ENCODE results near the gene FTMT. TPM values are rescaled to one million over a fixed set of nuclear protein-coding genes. Genes with fewer than 3 reads are reported as not detected.

The FTMT gene
- total and polyA plus RNA-seq, 9 of the 15 experiments (the other 6 are each of a cell fraction or from before 2014, with no cell fraction given) = not detected

DNA sequence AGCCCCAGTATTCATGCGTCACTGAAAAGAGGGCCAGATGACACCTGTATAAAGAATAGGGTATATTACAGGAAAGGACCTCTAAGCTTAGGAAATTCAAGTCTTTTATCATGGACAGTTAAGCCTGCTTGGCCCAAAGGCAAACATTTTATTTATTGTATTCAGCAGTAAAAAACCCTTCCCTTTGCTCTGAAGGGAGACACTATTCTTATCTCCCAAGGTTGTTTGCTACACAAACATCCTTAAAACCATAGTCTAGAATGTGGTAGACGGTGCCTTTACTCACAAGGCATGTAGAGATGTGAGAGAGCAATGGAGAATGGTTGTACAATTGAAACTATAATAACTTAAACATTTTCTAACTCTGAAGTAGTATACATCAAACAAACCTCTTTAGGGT is 33.9 kb downstream of the FTMT start (continued):
- TF ChIP-seq RAD51 (IDR thresholded peaks at IDR 0.05; ENCODE audit: borderline replicate concordance, low read depth) = no peak
- TF ChIP-seq MAFF (IDR thresholded peaks at IDR 0.05; ENCODE audit: low read length) = no peak
- no peak for TF ChIP-seq EP300 (IDR thresholded peaks at IDR 0.05; ENCODE audit: low read length)
- TF ChIP-seq ZNF282 (CRISPR knock-in tag; IDR thresholded peaks at IDR 0.05) = no peak
- TF ChIP-seq POLR3G (IDR thresholded peaks at IDR 0.05; ENCODE audit: extremely low read depth, insufficient read length, insufficient replicate concordance) = no peak
- TF ChIP-seq ZNF311 (CRISPR knock-in tag; IDR thresholded peaks at IDR 0.05) = no peak

DNA sequence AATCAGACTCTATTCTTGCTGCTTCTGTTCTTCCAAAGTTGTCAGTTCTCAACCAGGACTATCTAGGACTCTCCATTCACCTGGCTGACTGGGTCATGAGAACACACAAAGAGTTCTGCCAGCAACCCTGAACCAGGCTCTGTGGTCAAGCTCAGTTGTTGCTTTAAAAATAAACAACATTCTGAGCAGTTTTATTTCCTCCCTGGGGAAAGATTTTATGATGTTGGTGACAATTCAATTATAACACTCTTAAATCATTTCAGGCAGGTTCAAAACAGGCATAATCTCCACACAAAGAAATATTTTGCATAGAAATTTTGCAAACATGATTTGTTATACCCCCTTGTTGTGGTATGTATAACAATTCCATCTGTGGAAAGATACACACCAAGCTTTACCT is 36.0 kb downstream of the FTMT start:
- no peak overlapping the region for H3K27ac ChIP-seq (ENCODE audit: extremely low read depth, low read depth, low read length)
- no peaks in the 10 kb centered on the region for H3K79me2 ChIP-seq (ENCODE audit: control insufficient read depth, insufficient read depth, low read length)
- in situ Hi-C loops (cut with MboI) (no loop called here), intact Hi-C loops (cut with micrococcal nuclease) (no loop called here)
- ChIA-PET POLR2A (no interaction called here), CTCF (ENCODE audit: low intra/inter-chr PET ratio) (no interaction called here)
- no peak overlapping the region for H3K4me3 ChIP-seq
- no peak overlapping the region for H2AFZ ChIP-seq (ENCODE audit: low read depth, low read length)
- no peaks in the 10 kb centered on the region for H3K36me3 ChIP-seq (ENCODE audit: control insufficient read depth, insufficient read depth, low read length)
- no peaks in the 10 kb centered on the region for H4K20me1 ChIP-seq (replicated peaks; ENCODE audit: control insufficient read depth, insufficient read depth, low read length)
- ATAC-seq (no peak), DNase-seq (ENCODE audit: extremely low read depth in 1 of 4, low spot score in 3 of 4) (no peak), FAIRE-seq (no peak)
- H3K9ac ChIP-seq (ENCODE audit: insufficient read depth in 1 of 2, low read depth in 2 of 2, low read length in 2 of 2) = no peak overlapping the region
- no peaks in the 10 kb centered on the region for H3K4me1 ChIP-seq (replicated peaks in 1 of 2; ENCODE audit: control insufficient read depth in 2 of 2, insufficient read depth in 2 of 2, low read length in 2 of 2)
- no TSS peak for BruUV-seq (replicated peaks)
- no peaks in the 10 kb centered on the region for H3K27me3 ChIP-seq (ENCODE audit: control insufficient read depth in 2 of 2, insufficient read depth in 2 of 2, low read length in 2 of 2)
- no peak overlapping the region for H3K4me2 ChIP-seq (ENCODE audit: insufficient read depth, low read length)
- H3K9me3 ChIP-seq (replicated peaks; ENCODE audit: control insufficient read depth, insufficient read depth, low read depth, low read length) = no peaks in the 10 kb centered on the region
- no peaks in the 10 kb centered on the region for H3K9me1 ChIP-seq (ENCODE audit: control insufficient read depth, insufficient read depth, low read length)
- TF ChIP-seq, protein P1, sequence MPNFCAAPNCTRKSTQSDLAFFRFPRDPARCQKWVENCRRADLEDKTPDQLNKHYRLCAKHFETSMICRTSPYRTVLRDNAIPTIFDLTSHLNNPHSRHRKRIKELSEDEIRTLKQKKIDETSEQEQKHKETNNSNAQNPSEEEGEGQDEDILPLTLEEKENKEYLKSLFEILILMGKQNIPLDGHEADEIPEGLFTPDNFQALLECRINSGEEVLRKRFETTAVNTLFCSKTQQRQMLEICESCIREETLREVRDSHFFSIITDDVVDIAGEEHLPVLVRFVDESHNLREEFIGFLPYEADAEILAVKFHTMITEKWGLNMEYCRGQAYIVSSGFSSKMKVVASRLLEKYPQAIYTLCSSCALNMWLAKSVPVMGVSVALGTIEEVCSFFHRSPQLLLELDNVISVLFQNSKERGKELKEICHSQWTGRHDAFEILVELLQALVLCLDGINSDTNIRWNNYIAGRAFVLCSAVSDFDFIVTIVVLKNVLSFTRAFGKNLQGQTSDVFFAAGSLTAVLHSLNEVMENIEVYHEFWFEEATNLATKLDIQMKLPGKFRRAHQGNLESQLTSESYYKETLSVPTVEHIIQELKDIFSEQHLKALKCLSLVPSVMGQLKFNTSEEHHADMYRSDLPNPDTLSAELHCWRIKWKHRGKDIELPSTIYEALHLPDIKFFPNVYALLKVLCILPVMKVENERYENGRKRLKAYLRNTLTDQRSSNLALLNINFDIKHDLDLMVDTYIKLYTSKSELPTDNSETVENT (CRISPR knock-in tag; IDR thresholded peaks at IDR 0.05) = no peak
- TF ChIP-seq, protein P2, sequence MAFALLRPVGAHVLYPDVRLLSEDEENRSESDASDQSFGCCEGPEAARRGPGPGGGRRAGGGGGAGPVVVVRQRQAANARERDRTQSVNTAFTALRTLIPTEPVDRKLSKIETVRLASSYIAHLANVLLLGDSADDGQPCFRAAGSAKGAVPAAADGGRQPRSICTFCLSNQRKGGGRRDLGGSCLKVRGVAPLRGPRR (CRISPR knock-in tag; IDR thresholded peaks at IDR 0.05) = no peak
- TF ChIP-seq SRF (CRISPR knock-in tag; IDR thresholded peaks at IDR 0.05) (no peak), HDAC1 (IDR thresholded peaks at IDR 0.05) (no peak), STAT5B (CRISPR knock-in tag; IDR thresholded peaks at IDR 0.05) (no peak), POLR2G (IDR thresholded peaks at IDR 0.05; ENCODE audit: low read depth, low read length) (no peak), SUPT5H (IDR thresholded peaks at IDR 0.05) (no peak), ZNF655 (CRISPR knock-in tag; IDR thresholded peaks at IDR 0.05) (no peak), ETV6 (IDR thresholded peaks at IDR 0.05; ENCODE audit: borderline replicate concordance in 1 of 2, low read depth in 2 of 2, low read length in 1 of 2) (no peak), ETV6 (CRISPR knock-in tag; IDR thresholded peaks at IDR 0.05; ENCODE audit: borderline replicate concordance) (no peak), HSF4 (CRISPR knock-in tag; IDR thresholded peaks at IDR 0.05; ENCODE audit: borderline replicate concordance) (no peak), ZNF217 (CRISPR knock-in tag; IDR thresholded peaks at IDR 0.05) (no peak)
- TF ChIP-seq, protein P3, sequence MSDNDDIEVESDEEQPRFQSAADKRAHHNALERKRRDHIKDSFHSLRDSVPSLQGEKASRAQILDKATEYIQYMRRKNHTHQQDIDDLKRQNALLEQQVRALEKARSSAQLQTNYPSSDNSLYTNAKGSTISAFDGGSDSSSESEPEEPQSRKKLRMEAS (CRISPR knock-in tag; IDR thresholded peaks at IDR 0.05) = no peak
